Stimulated activated CD8-positive, alpha-beta memory T cell treated with anti-CD3 and anti-CD28 coated beads, Interleukin-12 subunit alpha, Interleukin-12 subunit beta, amount 100 ng/mL, for 1 hour (primary cell): ENCODE measurements around the gene ARTN.

Experiments used
- DNase-seq: peaks from one replicate; pipeline ENCODE4 v3.0.0-alpha.2; 2020; ENCODE audit warnings: low read depth

ARTN gene

DNA sequence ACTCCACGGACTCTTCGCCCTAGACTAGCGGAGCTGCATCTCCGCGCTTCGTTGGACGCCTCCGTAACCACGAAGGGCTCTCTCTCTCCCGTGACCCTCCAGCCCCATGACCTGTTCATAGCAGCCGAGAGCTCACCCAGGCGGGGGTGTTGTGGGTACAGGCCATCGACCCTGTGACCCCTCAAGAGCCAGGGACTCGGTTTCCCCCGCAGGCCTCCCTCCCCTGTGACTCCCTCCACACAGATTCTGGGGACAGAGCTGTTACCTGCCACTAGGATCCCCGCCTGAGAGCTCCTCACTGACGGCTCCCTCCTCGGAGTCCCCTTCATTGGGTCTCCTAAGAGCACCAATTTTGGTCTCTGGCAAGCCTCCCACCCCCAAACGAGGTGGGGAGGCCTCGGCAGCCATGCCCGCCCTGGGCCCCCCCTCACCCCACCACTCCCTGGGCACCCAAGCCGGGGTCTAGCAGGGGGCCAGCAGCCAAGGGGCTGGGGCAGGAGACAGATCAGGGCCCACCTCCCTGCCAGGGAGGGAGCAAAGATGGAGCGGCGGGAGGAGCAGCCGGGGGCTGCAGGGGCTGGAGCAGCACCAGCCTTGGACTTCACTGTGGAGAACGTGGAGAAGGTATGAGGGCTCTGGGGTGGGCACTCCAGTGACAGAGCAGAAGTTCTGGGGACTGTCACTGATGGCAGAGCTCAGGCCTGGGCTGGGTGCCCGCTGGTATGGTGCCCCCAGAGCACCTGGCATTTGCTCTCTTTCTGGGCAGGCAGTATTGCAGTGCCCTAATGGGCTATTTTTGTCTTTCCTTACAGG, 13.7 kb downstream of the ARTN start:
- no peak for DNase-seq

- no peak for DNase-seq
These were observed 14.4 kb downstream of the ARTN start for GRCh38 chr1:43947874-43948437.

- no peak for DNase-seq
These were observed 16.1 kb downstream of the ARTN start for GRCh38 chr1:43949678-43950077.

DNA sequence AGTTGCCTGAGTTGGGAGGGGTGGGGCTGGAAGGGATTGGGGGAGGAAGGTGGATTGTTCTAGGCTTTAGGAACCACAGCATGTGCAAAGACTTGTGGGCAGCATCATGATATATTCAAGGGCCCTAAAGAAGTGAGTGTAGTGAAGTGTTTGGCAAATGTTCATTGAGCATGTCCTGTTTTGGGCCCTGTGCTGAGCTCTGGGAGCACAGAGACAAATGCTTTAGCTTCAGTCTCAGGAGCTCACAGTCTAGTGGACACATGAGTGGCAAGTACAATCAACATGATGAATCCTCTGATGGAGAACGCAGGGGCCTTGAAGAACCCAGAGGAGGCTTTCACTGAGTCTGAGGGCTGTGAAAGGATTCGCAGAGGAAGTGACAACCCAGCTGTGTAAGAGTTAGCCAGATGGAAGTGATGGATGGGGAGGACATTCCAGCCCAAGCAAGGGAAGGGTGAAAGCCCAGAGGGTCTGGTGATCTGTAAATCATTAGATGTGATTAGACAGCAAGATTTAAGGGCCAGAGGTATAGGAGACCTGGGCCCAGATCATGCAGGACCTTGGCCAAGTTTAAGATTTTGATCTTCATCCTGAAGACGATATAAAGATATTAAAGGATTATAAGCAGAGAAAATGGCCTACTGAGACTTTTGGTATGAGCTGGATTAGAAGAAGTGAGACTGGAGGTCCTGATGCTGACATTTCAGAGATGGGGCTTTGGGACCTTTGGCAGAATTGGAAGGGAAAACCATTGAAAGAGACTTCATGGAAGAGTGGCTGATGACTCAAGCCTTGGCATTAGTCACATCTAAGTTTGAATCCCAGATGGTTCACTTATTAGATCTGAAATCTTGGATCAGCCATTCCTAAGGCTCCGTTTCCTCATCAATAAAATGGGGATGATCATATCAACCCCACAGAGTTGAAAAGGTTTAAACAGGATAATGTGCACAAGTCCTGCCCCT, 17.7 kb downstream of the ARTN start:
- no peak for DNase-seq

DNA sequence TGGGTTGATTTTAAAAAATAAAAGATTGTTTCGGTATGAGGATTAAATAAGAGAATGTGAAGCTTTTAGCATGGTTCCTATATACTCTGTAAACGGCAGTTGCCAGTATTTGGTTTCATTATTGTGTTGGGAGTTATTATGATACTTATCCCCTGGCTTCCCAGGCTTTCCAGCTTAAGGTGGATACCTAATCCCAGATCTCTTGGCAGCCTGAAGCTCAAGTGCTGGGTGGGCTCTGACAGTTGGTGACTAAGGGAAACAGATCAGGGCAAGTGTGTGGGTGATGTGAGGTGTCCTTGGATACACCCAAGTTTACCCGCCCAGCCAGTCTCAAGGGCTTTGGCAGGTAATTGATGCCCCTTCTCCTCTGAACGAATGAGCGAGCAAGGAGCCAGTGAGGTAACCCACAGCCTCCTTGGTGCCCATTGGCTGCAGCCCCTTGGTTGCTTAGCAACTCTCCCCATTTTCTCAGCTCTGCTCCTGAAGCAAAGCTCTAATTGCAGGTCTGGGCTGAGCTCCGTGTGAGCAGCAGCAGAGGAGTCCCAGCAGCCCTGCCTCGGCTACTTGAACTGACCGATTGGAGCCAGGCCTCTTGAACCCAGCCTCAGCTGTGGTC, 19.2 kb downstream of the ARTN start:
- DNase-seq = no peak

DNA sequence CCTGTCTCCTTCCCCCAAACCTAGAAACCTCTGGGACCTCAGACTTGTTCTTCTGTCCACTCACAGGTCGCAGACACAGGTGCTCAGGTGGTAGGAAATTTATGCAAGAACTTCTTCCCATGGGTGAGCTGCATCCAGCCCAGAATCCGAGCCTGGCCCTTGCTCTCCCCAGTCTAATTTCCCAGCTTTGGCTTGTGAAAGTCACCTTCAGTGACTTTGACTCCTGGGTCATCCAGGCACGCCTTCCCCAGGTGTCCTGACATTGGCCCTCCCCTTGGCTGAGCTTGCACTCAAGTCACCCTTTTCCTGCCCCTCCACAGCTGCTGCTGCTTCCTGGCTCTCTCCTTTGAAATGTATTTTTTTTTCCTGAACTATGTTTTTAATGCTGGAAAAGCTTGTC, 19.8 kb downstream of the ARTN start:
- DNase-seq = no peak

- DNase-seq = no peak
These were observed 20.4 kb downstream of the ARTN start for GRCh38 chr1:43954036-43954435.

DNA sequence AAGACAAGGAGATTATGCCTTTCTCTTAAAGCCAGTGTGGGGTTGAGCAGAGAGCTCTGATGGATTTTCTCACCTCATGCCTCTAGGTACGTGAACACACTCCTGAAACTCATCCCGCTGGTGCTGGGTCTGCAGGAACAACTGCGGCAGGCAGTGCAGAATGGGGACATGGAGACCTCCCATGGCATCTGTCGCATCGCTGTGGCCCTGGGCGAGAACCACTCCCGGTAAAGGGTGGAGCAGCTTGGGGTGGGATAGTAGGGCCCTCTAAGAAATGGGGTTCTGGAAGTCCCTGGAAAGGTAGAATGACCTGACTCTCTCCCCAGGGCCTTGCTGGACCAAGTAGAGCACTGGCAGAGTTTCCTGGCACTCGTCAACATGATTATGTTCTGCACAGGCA, 22.6 kb downstream of the ARTN start:
- no peak for DNase-seq

- DNase-seq = no peak
These were observed 23.9 kb downstream of the ARTN start for GRCh38 chr1:43957407-43958040.

DNA sequence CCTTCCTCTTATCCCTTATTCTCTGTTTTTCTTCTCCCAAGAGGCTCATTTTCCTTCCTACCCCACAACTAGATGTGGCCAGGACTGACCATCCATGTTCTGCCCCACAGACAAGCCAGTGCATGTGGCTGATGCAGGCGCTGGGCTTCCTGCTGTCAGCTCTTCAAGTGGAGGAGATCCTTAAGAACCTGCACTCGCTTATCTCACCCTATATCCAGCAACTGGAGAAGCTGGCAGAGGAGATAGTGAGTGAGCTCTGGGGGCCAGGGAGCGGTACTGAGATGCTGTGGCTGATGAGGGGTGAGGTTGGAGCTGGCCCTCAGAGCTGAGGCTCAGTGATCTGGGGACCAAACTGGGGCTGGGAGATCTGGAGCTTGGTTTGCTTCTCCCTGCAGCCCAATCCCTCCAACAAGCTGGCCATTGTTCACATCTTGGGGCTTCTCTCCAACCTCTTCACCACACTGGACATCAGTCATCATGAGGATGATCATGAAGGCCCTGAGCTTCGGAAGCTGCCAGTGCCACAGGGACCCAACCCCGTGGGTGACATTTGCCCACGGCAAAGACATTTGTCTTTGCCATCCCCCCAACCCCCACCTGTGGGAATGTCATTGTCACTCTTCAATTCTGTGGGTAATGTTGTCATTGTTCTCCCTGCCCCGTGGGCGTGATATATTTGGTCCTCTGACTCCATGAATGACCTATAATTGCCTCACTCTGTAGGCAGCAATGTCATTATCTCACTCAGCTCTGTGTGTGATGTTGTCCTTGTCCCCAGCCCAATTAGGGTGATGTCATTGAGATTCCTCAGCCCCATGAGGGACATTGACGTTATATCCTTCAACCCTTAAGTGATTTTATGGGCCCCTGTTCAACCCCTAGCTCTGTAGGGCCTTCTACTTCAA, 25.0 kb downstream of the ARTN start:
- no peak for DNase-seq

DNA sequence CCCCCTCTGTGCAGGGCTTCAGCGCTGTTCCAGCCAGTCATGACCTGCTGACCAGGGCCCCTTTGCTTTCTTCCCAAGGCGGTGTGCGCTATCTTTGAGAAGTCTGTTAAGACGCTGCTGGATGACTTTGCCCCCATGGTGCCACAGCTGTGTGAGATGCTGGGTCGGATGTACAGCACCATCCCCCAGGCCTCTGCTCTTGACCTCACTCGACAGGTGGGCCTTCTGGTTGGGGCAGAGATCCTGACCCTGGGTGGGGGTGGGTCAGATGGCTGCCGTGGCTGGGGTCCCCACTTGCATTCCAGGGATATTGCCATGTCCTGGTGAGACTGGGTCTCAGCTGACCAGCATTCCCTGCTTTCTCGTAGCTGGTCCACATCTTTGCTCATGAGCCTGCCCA, 27.2 kb downstream of the ARTN start:
- no peak for DNase-seq

DNA sequence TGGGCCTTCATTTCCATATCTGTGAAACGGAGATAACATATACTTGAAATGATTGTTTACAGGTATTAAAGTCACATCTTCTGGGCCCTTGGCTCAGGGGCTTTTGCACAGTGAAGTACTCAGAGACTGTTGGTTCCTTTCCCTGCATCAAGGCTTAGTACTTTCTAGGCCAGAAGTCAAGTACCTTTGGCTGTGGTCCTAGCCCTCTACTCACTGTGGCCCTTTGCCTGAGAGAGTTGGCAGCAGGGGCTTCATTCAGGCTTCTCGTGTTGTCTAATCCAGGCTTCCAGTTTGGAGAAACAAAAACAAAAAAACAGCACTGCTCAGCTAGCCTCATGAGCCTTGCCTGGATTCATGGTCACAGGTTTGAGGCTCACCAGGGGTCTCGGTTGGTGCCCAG, 28.1 kb downstream of the ARTN start:
- DNase-seq = no peak

DNA sequence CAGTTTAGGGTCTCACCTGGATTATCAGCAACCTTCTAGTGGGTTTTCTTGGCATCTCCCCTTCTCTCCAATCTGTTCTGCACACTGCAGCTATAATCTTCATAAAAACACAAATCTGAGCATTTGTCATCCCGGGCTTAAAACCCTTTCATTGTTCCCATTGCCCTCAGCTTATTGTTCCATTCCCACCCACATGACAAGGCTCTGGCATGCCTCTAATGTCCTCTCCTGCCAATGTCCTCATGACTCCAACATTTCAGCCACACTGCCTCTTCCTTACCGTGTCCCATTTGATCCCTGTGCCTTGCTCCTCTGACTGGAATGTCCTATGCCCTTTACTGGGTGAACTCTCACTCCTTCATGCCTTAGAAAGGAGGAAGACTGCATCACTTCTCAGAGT, 28.7 kb downstream of the ARTN start:
- DNase-seq = no peak

- no peak for DNase-seq
These were observed 29.4 kb downstream of the ARTN start for GRCh38 chr1:43963006-43963405.

DNA sequence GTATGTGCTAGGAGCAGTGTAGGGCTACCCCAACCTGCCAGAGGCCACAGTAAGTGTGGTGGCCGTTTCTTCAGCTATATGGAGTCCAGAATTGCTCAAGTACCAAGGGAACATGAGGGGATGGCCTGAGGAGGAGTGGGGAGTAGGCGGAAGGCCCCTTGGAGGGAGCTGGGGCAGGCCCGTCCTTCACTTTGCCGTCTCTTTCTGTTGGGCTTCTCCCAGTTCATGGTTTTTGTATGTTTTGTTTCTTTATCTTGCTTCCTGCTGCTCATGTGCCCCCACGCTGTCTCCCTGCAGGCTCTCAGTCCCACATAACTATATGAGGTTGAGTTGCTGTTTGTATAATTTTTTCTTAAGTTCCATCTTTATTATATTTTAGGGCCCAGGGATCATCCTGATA, 30.3 kb downstream of the ARTN start:
- no peak for DNase-seq

- no peak for DNase-seq
These were observed 31.7 kb downstream of the ARTN start for GRCh38 chr1:43965316-43965715.

GRCh38 chr1:43968348-43968948, 34.8 kb downstream of the ARTN start:
- DNase-seq = no peak

DNA sequence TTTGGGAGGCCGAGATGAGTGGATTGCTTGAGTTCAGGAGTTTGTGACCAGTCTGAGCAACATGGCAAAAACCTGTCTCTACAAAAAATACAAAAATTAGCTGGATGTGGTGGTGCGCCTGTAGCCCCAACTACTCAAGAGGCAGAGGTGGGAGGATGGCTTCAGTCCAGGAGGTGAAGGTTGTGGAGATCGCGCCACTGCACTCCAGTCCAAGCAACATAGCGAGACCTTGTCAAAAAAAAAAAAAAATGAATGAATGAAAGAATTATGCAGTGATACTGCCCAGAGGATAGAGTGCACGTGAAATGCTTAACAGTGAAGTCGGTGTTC, 35.8 kb downstream of the ARTN start:
- no peak for DNase-seq

DNA sequence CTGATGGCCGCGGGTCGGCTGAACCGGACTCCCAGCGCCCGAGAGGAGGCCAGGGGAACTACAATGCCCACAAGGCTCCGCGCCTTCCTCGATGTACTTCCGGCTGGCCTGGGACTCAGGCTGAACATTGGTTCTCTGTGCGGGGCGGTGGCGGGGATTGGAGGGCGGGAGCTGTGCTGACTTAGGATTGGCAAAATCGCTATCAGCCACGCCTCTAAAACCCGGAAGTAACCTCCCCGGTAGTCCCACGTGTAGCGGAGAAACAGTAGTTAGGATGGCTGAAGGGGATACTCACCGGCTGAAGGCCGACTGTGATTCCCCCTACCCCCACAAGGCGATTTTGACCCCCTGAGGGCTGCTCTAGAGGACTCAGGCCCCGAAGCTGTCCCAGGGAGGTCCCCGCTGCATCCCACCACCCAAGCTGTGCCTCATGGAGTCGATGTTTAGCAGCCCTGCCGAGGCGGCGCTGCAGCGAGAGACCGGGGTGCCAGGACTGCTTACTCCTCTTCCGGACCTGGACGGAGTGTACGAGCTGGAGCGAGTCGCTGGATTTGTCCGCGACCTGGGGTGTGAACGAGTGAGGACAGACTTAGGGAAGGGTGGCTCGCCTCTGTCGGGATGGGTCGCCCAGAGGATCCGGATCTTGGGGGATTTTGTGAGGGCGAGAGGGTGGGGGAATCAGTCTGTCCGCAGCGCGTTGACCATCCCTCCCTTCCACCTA, 36.3 kb downstream of the ARTN start, which contains the start of gene DPH2:
Gene DPH2, plus strand, starts transcription at position 265 of the 721 bp plus-strand sequence. Its CDS starts 166 bp downstream, at position 431.
- DNase-seq = peak; percentile 93

- no peak for DNase-seq
These were observed 36.9 kb downstream of the ARTN start for GRCh38 chr1:43970502-43970901.
